Activated effector memory CD4-positive, alpha-beta T cell treated with anti-CD3 and anti-CD28 coated beads, Interleukin-2, amount 50 U/mL, for 16 hours (primary cell): ENCODE data around the gene SAMHD1.
A peak's percentile ranks its signal among the peaks of the same experiment; 100 is the strongest.
"Not testable (repeated sequence)": the region's sequence is repeated elsewhere in the genome, so short reads cannot be mapped to it uniquely, and the experiment has no call there.

Experiments
- DNase-seq: peaks from one replicate; pipeline ENCODE4 v3.0.0-alpha.2; 2020

SAMHD1 gene

DNA sequence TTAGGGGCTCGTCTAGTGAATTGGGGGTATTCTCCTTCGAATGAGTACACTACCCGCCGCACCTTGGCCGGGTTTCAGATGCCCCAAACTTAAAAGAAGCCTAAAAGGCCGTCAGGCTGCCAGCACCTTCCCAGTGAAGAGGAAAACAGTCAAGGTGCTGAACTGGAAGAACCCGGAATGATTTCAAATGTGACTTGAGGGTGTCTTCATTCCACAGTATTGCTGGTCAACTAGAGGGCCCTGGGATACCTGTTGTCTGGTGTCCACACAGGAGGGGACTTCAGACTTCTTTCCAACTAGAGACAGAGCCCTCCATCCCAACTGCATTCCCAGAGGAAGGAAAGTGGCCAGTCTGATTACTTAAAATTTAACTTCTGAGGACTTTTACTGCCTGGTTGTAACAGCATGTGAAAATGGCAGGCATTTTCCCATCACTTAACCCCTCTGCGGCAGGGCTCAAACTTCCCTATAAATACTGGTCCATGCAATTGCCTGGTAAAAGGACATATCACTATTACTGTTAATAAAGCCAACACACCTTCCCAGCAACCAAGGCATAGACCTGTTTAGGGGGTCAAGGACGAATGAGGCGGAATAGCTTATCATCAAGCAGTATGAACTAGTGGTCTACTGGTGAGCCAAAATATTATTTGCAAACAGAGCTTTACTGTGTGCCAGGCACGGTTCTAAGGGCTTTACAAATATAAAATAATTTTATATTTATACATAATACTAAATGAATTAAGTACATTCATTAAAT is 651 bp upstream of the SAMHD1 start:
- no peak for DNase-seq

DNA sequence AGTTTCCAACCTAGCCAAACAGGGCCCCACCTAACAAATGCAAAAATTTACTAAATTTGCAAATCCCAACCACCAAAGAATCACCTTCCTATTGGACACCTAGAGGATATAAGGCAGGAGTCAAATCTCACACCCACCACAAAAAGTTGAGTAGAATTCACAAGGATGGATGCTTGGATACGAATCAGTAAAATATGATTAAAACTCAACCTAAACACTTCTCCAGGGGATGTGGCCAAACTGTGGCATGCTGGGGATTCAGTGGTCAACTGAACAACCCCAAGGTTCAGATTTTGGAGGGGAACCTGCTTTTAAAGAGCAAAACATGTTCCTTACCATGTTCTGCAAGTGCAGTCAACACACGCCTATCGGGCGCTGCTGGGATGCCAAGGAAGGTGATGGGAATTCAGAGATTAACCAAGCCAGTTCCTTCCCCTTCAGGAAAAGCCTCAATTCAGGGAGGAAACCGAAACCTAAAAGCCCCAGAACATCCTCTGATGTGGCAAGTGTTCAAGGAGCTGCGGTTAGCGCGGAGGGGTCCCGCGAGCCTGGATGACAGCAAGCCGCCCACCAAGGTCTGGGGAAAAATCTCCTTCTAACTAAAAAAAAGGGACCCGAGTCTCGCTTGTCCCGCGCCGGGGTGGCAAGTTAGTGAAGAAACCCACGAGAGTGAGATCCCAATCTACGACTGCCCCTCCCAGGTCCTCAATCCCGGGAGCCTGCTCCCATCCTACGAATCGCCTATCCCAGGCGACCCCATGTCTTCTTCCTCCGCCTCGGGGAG is 902 bp downstream of the SAMHD1 start:
- DNase-seq = no peak

DNA sequence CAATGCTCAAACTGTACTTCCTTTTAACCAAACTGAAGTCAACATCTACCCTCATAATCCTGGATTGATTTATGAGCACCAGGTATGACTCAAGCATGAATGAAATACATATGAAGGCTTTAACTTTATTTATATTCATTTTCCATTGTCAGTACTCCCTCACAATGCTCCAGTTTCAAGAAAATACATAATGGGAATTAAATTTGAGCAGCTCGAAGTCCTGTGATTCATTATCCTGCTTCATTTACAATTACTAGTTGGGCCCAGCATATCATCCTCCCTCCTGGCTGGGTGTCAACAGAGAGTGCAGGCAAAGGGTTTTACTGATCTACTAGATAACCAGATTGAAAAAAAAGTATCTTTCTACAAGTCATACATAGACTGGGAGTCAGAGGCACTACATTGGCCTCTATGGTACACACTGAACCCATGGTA is 10.1 kb downstream of the SAMHD1 start:
- DNase-seq = no peak

DNA sequence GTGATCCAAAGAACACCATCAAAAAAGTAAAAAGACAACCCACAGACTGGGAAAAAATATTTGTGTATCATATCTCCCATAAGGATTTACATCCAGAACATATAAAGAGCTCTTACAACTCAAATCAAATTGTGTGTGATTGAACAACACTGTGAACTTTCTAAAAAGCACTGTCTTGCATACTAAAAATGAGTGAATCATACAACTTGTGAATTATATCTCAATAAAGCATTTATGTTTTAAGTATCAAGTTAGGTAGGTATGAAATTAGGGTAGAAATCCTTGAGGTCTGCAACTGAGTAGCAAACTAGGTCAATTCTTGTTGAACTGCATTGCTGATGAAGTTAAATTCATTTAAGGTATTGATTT is 14.1 kb downstream of the SAMHD1 start:
- no peak for DNase-seq

DNA sequence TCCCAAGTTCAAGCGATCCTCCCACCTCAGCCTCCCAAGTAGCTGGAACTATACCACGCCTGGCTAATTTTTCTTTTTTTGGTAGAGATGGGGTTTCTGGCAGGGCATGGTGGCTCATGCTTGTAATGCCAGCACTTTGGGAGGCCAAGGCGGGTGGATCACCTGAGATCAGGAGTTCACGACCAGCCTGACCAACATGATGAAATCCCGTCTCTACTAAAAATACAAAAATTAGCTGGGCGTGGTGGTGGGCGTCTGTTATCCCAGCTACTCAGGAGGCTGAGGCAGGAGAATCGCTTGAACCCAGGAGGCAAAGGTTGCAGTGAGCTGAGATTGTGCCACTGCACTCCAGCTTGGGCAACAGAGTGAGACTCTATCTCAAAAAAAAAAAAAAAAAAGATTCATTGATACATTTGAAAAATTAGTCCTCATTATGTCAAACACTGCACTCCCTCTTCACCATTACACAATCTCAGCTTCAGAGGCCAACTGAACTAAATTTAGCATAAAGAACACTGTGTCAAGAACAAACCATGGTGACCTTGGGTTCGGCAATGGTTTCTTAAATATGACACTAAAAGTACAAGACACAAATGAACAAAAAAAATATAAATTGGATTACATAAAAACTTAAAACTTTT is 14.6 kb downstream of the SAMHD1 start:
- DNase-seq = not testable (repeated sequence)

DNA sequence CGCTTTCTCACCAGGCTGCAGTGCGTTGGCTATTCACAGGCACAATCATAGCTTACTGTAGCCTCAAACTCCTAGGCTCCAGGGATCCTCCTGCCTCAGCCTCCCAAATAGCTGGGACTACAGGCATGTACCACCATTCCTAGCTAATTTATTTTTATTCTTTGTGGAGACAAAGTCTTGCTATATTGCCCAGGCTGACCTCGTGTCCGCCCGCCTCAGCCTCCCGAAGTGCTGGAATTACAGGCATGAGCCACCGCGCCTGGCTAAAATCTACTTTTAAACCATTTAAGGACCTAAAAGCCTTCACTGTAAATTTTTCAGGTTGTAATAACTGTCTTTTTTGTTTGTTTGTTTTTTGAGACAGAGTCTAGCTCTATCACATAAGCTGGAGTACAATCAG is 15.2 kb downstream of the SAMHD1 start:
- no peak for DNase-seq

DNA sequence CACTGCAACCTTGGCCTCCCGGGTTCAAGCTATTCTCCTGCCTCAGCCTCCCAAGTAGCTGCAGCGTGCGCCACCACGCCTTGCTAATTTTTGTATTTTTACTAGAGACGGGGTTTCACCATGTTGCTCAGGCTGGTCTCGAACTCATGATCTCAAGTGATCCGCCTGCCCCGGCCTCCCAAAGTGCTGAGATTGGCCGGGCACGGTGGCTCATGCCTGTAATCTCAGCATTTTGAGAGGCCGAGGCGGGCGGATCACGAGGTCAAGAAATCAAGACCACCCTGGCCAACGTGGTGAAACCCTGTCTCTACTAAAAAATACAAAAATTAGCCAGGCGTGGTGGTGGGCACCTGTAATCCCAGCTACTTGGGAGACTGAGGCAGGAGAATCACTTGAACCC is 17.9 kb downstream of the SAMHD1 start:
- DNase-seq = not testable (repeated sequence)

DNA sequence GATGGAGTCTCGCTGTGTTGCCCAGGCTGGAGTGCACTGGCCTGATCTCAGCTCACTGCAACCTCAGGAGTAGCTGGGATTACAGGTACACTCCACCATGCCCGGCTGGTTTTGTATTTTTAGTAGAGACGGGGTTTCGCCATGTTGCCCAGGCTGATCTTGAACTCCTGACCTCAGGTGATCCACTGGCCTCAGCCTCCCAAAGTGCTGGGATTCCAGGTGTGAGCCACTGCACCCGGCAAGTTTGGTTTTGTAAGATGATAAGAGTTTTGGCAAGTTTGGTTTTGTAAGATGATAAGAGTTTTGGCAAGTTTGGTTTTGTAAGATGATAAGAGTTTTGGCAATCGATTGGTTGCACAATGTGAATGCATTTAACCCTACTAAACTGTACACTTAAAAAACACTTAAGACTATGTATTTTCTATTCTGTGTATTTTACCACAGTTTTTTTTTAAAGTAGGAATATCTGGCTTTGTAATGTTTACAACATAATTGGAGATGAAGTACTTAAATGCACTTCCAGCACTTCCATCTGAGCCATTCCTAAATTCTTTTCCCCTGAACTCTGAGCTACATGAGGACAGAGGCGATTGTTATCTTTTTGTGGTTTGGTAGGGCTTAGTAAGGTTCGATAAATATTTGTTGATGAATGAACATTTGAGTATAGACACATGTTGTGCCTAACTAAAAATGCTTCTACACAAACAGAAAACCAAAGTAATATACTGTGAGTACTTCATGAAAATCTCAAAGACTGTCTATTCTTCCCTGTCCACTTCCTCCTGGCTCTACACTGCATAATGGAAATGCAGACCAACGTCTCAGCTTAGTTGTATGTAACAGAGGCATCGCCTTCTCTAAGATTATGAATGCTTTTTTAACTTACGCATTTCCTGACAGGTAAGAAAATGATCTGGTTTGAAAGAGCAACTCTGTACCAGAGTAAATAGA is 18.8 kb downstream of the SAMHD1 start:
- DNase-seq = no peak

DNA sequence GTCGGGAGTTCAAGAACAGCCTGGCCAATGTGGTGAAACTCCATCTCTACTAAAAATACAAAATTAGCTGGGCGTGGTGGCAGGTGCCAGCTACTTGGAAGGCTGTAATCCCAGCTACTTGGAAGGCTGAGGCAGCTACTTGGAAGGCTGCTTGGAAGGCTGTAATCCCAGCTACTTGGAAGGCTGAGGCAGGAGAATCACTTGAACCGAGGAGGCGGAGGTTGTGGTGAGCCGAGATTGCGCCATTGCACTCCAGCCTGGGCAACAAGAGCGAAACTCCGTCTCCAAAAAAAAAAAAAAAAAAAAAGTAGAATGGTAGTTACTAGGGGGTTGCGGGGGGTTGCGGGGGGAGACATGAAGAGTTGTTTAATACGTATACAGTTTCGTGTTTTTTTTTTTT is 19.4 kb downstream of the SAMHD1 start:
- not testable (repeated sequence) for DNase-seq

DNA sequence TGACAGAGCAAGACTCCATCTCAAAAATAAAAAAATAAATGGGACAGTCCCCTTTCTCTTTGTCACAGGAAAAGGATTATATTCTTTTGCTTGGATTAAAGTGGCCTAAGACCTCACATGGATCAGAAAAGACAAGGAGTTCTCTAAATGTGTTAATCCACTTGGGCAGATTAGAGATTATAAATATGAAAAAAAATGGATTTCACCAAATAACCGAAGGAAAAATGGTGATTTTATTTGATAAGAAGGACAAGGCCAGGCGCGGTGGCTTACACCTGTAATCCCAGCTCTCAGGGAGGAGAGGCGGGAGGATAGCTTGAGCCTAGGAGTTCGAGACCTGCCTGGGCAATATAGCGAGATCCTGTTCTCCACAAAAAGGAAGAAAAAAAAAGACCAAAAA is 21.8 kb downstream of the SAMHD1 start:
- DNase-seq = no peak

DNA sequence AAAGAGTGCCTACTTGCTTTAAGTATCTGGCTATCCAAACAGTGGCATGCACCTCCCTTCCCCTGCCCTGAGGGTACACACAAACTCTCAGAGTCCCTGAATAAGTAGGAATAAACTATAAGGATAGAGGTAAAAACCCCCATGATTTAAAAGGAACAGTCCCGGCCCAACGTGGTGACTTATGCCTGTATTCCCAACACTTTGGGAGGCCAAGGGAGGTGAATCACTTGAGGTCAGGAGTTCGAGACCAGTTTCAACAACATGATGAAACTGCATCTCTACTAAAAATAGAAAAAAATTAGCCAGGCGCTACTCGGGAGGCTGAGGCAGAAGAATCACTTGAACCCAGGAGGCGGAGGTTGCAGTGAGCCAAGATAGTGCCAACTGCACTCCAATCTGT is 22.2 kb downstream of the SAMHD1 start:
- no peak for DNase-seq

DNA sequence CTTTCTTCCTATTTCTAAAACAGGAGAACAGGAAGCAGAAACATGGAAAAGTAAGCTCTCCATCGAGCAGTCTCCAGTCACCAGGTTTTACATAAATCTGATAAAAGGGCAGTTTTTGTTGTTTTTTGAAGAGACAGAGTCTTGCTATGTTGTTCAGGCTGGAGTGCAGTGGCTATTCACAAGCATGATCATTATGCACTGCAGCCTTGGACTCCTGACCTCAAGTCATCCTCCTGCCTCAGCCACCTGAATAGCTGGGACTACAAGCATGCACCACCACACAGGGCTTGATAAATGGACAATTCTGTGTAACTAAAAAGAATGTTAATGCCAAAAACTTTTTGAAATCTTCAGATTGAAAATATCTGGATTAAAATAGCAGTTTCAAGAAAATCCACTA is 23.8 kb downstream of the SAMHD1 start:
- no peak for DNase-seq

DNA sequence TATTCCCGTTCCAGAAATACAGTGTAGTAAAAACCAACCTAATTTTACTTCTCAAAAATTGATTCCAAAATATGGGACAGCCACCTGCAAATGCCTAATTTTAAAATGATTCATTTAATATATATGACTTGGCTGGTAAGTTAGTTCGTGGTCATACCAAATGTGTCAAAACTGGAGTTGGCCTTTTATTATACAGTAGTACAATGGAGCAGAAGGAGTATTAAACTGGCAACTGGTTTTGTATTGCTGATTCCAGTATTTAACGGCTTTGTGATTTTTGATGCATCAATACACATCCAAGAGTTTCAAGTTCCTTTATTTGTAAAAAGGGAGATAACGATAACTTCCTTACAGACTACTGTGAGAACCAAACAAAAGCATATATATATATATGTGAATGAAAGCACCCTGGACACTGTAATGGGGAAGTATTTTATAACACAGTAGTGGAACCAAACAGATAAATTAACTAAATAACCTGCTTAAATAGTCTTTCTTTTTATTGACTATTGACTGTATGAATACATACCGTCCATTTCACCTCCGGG is 24.8 kb downstream of the SAMHD1 start:
- no peak for DNase-seq

DNA sequence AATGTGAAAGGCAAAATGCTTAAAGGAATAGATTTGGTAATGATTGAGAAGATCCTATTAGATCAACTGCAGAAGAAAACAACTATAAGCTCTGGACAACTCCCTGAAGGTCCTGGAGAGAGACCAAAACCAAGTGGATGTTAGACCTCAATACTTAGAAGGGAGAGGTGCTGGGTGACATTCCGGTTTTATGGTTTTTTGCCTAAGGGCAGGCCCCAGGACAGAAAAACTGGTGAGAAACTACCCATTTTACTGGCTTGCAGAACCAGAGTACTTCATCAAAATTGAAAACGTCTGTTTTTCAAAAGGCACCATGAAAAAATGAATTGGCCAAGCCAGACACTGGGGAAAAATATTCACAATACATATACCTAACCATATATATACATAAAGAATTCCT is 26.3 kb downstream of the SAMHD1 start:
- DNase-seq = no peak

DNA sequence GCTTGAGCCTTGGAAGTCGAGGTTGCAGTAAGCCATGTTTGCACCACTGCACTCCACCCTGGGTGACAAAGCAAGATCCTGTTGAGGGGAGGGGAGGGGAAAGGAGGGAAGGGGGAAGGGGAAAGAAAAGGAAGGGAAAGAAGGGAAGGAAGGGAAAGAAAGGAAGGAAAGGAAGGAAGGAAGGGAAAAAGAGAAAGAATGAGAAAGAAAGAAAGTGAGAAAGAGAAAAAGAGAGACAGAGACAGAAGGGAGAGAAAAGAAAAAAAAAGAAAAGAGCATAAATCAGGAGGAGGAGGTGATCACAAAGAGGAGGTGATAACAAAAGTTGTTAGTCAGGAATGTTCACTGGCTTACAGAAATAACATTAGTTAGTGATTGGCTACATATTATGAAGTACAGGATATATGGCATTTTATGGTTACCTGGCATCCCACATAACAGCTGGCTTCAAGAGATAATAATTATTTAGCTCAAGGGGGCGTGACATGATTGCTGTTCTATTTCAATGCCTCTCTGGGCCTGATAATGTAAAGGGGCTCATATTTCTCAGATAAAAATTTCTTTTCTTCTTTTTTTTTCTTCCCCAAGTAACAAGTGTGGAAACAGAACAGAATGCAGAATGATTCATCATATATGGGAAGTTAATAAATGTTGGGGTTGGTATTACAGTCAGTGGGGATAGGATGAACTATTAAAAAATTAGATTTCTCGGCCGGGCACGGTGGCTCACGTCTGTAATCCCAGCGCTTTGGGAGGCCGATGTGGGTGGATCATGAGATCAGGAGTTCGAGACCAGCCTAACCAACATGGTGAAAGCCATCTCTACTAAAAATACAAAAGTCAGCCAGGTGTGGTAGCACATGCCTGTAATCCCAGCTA is 27.1 kb downstream of the SAMHD1 start:
- no peak for DNase-seq

DNA sequence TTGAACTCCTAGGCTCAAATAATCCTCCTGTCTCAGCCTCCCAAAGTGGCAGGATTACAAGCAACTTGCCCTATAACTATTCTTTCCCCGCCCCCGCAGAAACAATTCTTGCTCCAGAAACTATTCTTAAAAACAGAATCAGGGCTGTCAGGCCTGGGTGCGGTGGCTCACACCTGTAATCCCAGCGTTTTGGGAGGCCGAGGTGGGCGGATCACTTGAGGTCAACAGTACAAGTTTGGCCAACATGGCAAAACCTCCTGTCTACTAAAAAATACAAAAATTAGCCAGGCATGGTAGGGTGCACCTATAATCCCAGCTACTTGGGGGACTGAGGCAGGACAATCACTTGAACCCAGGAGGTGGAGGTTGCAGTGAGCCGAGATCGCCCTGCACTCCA is 31.2 kb downstream of the SAMHD1 start:
- DNase-seq = no peak

DNA sequence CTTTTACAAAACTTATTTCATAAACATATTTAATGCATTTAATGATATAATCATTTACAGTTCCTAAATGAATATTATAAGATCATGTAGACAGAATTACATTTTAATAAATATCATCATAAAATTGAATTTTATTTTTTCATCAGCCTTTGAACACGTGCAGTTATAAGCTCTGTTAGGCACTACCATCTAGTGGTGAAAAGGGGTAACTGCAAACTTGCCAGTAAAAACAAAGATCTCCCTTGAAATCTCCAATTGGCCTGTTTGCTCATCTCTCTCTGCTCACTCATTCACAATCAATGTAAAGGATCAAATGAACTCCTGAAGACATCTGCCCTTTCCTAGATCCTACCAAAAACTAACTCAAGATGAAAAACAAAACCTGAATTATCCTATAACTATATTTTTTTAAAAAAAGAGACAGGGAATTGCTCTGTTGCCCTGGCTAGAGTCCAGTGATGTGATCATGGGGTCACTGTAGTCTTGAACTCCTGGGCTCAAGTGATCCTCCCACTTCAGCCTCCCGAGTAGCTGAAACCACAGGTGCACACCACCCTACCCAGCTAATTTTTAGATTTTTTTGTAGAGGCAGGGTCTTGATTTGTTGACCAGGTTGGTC is 31.7 kb downstream of the SAMHD1 start:
- peak; percentile 27 for DNase-seq

DNA sequence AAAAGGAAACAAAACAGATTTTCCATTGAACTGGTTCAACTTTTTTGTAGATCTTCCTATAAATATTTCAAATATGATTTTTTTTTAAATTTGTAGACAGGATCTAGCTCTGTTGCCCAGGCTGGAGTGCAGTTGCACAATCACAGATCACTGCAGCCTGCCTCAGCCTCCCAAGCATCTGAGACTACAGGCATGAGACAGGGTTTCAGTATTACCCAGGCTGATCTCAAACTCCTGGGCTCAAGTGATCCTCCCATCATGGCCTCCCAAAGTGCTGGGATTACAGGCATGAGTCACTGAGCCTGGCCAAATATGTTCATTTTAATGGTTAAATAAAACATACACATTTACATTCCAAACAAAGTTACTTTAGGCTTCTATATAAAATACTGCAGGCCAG is 33.6 kb downstream of the SAMHD1 start:
- DNase-seq = no peak

DNA sequence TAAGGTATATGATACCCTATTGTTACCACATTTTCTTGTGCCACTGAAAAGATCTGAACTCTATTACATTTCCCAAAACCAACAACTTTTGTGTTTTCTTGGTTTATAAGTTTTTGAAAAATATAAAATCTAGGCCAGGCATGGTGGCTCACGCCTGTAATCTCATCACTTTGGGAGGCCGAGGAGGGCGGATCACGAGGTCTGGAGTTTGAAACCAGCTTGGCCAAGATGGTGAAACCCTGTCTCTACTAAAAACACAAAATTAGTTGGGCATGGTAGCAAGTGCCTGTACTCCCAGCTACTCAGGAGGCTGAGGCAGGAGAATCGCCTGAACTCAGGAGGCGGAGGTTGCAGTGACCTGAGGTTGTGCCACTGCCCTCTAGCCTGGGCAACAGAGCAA is 34.3 kb downstream of the SAMHD1 start:
- no peak for DNase-seq

DNA sequence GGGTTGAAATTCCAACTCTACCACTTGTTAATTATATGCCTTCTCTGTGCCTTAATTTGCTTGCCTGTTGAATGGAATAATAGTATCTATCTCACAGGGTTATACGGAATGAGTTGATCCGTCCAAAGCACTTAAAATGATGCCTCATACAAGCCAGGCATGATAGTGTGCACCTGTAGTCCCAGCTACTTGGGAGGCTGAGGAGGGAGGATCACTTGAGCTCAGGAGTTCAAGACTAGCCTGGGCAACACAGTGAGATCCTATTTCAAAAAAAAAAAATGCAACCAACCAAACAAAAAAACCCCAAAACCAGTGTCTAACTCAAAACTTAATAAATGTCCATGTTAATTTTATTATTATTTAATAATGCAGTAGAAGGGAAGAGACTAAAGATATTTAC is 35.3 kb downstream of the SAMHD1 start:
- no peak for DNase-seq

DNA sequence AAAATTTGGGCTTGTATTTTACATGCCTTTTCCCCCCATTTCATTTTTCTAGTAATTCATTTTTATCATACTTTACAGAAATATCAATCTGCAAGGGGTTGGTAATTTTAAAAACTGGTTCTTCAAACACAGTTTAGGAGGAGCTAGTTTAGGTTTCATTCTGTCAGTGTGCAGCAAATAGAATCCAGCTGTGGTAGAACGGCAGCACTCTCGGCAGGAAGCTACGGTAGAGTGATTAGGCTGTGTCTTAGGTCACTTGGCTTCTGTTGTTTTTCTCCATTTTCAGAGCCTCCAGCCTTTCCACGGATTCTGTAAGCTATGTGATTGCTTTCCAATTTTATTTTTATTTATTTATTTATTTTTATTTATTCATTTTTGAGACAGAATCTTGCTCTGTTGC is 42.9 kb downstream of the SAMHD1 start:
- DNase-seq = no peak
